Mucosa of gallbladder (tissue), 1 donor: ENCODE results near the gene PAGE2B. TPM values are rescaled to one million over a fixed set of nuclear protein-coding genes. Genes with fewer than 3 reads are reported as not detected.
"Not testable (repeated sequence)": the region's sequence is repeated elsewhere in the genome, so short reads cannot be mapped to it uniquely, and the experiment has no call there.

Experiments
- DNase-seq: peaks from one replicate; pipeline ENCODE4 v3.0.0-alpha.2; 2020; ENCODE audit warnings: low spot score
- total RNA-seq: library from RNA; stranded (reverse); gene quantifications from one replicate; pipeline ENCODE4 v1.2.1, GENCODE V29; 2021
- donor health status: DM: no; HTN: no; CAD: no.

Gene PAGE2B, protein sequence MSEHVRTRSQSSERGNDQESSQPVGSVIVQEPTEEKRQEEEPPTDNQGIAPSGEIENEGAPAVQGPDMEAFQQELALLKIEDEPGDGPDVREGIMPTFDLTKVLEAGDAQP
- not detected for total RNA-seq

DNA sequence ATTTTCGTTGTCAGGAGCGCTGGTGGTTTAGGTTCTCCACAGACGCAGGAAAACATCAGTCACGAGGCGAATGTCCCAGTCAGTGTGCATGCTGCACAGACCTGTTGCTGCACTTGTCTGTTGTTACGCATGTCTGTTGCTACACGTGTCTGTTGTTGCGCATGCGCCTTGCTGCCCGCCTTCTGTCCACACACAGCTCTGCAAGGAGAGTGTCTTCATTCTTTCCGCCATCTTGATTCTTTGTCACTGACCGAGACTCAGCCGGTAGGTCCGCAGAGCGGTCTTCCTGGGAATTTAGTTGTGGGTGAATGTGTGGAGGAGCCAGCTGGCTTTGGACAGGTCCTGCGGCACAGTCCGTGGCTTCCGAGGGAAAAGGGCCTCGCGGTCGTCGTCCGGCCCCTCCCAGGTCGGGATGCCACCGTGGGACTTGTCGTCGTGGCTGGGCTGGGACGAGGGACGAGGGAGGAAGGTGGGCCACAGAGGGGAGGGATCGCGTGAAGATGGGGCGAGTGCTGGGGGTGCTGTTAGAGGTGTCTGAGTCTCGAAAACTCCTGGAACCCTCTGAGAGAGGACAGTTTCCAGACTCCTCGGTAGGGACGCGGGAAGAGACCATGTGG, at the start of gene PAGE2B:
PAGE2B (plus strand) TSS at position 180 of the 617 bp plus-strand sequence. CDS start 1,012 bp downstream, outside the sequence.
- DNase-seq, result no peak

- no peak for DNase-seq
These were observed 48.7 kb upstream of the PAGE2B start for GRCh38 chrX:55026143-55026542.

DNA sequence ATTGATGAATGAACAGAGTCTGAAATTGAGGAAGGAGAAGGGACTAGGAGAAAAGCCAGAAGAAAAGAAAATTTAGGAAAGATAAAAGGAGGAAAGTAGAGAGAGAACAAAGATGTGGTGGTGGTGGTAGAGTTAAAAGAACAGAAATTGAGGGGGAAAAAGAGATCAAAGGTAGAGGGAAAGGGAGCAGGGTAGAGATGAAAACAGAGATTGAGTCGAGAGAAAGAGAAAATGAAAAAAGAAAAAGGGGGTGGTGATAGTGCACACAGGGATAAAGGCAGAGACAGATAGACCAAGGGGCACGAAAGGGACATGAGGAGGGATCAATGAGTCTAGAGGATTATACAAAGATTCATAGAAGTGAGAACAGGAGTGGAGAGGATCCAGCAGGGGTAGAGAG, 48.0 kb upstream of the PAGE2B start:
- no peak for DNase-seq

- no peak for DNase-seq
These were observed 46.8 kb upstream of the PAGE2B start for GRCh38 chrX:55028040-55028439.

- no peak for DNase-seq
These were observed 46.2 kb upstream of the PAGE2B start for GRCh38 chrX:55028611-55029010.

- DNase-seq, result no peak
These were observed 45.5 kb upstream of the PAGE2B start for GRCh38 chrX:55029291-55029690.

- no peak for DNase-seq
These were observed 44.3 kb upstream of the PAGE2B start, which contains the start of gene ALAS2 for GRCh38 chrX:55030271-55031205. Gene ALAS2 (minus strand): TSS chrX:55030977. CDS start chrX:55026000, 4,977 bp downstream.

DNA sequence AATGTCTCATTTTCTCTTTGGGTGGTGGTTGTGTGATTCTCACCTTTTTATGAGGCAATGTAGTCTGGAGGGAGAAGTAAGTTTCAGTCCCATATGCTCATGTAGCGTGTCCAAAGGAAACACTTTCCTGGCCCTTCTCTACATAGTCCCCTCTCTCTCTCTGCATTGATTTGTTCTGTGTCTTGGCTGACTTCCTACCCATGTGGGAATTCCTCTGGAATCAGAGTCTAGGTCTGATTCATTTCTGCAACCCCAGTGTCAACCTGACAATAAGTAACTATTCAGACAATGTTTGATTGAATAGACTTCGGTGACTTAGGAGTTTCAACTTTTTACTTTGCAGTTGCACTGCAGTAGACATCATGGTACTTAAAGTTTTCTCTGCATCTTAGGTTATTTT, 41.4 kb upstream of the PAGE2B start:
- DNase-seq, result peak; percentile 34

GRCh38 chrX:55039471-55039870, 35.4 kb upstream of the PAGE2B start:
- no peak for DNase-seq

DNA sequence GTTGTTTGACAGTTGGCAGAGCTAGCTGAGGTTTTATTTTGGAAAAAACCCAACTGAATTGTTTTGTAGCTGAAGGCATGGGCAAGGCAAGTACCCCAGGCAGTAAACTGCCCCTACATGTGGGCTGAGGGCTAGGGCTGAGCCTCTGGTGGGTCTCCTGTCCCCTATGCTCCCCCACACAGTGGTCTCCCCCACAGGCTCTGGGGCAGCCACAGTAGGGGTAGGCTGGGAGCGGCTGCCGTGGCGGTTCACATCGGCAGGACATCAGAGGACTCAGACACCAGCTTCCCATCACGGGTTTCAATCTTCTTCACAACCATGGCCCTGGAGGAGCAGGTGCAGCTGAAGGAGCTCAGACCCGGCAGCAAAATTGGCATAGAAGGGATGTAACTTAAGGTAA, 33.3 kb upstream of the PAGE2B start:
- no peak for DNase-seq

DNA sequence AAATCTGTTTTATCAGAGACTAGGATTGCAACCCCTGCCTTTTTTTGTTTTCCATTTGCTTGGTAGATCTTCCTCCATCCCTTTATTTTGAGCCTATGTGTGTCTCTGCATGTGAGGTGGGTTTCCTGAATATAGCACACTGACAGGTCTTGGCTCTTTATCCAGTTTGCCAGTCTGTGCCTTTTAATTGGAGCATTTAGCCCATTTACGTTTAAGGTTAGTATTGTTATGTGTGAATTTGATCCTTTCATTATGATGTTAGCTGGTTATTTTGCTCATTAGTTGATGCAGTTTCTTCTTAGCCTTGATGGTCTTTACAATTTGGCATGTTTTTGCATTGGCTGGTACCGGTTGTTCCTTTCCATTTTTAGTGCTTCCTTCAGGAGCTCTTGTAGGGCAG, 24.2 kb upstream of the PAGE2B start:
- DNase-seq, result not testable (repeated sequence)

DNA sequence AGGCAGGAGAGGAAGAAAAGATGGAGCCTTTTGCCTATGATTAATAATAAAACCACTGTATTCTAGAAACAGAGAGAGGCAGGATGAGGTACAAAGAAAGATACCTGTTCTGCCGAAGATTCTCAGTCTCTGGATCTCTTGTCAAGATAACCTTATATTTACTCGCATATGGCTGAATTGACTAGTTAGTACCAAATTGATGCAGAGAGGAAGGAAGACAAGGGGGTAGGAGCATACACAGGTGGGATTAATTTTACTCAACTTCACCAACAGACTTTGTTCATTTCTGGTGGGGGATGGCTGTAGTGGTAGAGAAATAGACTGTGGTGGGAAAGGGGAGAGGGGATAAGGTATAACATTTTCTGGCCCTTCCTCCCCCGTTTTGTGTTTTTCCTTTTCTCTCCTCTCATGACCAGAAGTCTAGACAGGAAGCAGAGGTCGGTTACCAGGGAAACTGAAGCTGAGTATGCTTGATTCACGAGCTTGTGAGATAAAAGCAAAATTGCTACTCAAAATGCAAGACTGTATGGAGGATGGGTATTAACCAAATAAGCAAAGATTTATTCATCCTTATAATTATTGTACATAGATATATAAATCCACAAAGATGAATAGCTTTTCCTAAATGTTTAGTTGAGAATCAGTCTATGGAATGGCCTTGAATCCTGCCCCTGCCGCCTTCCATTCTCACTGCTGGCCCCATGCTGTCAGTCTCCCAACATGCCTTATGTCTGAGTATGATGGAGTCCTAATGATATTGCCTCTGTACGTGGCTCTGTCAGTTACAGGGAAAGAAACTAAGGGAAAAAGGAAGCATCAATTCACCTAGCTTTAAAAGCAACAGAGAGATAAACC, 17.8 kb upstream of the PAGE2B start:
- no peak for DNase-seq

- peak; percentile 36 for DNase-seq
These were observed 17.1 kb upstream of the PAGE2B start for GRCh38 chrX:55057675-55058249.

GRCh38 chrX:55067180-55067579, 7.7 kb upstream of the PAGE2B start:
- not testable (repeated sequence) for DNase-seq

DNA sequence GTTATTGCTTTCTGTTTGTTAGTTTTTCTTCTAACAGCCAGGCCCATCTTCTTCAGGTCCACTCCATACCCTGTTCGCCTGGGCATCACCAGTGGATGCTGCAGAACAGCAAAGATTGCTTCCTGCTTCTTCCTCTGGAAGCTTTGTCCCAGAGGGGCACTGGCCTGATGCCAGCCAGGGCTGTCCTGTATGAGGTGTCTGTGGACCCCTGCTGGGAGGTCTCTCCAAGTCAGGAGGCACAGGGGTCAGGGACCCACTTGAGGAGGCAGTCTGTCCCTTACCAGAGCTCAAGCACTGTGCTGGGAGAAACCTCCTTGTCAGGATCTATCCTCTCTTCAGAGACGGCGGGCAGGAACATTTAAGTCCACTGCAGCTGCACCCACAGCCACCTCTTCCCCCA, 2.5 kb upstream of the PAGE2B start:
- no peak for DNase-seq

DNA sequence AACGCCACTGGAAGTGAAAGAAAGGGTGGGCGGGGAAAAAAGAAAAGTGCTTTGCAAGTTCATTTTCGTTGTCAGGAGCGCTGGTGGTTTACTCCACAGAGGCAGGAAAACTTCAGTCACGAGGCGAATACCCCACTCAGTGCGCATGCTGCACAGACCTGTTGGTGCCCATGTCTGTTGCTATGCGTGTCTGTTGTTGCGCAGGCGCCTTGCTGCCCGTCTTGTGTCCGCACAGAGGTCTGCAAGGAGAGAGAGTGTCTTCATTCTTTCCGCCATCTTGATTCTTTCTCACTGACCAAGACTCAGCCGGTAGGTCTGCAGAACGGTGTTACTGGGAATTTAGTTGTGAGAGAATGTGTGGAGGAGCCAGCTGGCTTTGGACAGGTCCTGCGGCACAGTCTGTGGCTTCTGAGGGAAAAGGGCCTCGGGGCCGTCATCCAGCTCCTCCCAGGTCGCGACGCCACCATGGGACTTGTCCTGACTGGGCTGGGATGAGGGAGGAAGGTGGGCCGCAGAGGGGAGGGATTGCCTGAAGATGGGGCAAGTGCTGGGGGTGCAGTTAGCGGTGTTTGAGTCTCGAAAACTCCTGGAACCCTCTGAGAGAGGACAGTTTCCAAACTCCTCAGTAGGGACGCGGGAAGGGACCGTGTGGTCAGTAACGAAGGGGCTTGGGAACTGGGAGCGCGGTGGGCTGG, 14.1 kb downstream of the PAGE2B start, which contains the start of gene PAGE2:
PAGE2 (plus strand) TSS at position 224 of the 695 bp plus-strand sequence. CDS start 1,003 bp downstream, outside the sequence.
- DNase-seq, result no peak

DNA sequence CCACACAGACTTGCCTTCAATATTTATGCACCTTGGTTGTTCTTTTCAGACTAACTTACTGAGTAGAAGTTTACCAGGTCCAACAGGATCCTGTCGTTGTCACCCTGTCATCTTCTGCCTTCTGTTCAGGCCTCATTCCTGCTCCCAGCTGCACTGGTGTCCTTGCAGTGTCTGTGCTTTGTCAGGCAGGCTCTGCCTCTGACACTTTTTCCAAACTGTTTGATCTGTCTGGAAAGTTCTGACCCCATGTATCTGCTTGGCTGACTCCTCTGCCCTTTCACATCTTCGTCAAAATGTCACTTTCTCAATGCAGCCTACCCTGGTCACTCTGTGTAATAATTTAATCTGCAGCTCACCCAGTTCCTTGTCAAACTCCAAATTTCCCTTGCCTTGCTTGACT, 23.9 kb downstream of the PAGE2B start:
- DNase-seq, result no peak

- no peak for DNase-seq
These were observed 24.3 kb downstream of the PAGE2B start for GRCh38 chrX:55099162-55099561.

DNA sequence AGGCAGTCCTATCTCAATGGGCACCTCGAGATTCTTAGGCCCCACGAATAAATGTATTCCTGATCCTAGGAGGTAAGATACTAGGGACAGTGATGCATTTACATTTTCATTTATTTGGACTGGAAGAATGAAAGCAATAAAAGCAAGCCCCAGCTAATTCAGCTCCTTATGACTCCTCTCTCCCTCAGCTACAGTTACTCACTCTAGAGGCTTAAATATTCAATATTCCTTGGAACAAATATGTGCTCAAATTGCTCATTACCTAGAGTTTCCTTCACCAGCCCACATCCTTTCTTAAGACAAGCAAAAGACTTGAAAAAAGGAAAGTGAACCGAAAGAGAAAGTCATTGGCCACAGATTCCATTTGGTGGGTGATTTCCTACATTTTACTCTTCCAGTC, 27.9 kb downstream of the PAGE2B start:
- DNase-seq, result no peak

- DNase-seq, result no peak
These were observed 32.4 kb downstream of the PAGE2B start for GRCh38 chrX:55107262-55107661.

DNA sequence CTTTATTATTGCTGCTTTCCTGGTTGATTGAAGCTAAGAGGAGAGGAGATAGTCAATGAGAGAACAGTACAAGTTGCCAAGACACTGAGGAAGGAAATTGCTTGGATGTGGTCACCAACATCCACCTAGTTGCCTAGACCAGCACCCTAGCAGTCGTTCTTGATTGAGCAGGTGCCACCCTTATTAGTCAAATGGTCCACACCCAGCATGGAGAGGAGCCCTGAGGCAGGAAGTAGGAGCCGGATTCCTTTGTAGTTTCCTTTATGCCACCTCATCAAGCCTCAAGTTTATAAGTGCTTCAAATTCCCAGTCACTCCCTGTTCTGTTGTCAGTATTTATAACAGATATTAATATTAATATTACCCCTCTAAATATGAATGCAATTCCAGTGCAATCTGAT, 33.1 kb downstream of the PAGE2B start:
- no peak for DNase-seq
